HEK293 (cell line): ENCODE results near the gene OPN4.
A peak's percentile ranks its signal among the peaks of the same experiment; 100 is the strongest.

Experiments used
- BCL11B ChIP-seq: fragments of 450-650 bp; formaldehyde crosslinking; IDR thresholded peaks from 2 replicates; pipeline ENCODE4 v1.5.1; 2016; ENCODE audit warnings: low read depth, missing biosample characterization, missing genetic modification characterization
- BCL6B ChIP-seq: fragments of 450-650 bp; formaldehyde crosslinking; IDR thresholded peaks from 2 replicates; pipeline ENCODE4 v1.5.1; 2017; ENCODE audit warnings: missing biosample characterization, missing genetic modification characterization
- FEZF1 ChIP-seq: fragments of 450-650 bp; formaldehyde crosslinking; IDR thresholded peaks from 2 replicates; pipeline ENCODE4 v1.5.1; 2016; ENCODE audit warnings: missing biosample characterization, missing genetic modification characterization
- GLI2 ChIP-seq: fragments of 450-650 bp; formaldehyde crosslinking; IDR thresholded peaks from 2 replicates; pipeline ENCODE4; 2017; ENCODE audit warnings: missing biosample characterization, missing genetic modification characterization, low read depth, borderline replicate concordance
- HOXA7 ChIP-seq: sonication (generic); formaldehyde crosslinking; IDR thresholded peaks from 2 replicates; pipeline ENCODE4 v1.8.1; 2022; ENCODE audit warnings: missing genetic modification reagents, borderline replicate concordance
- MYNN ChIP-seq: fragments of 450-650 bp; formaldehyde crosslinking; IDR thresholded peaks from 2 replicates; pipeline ENCODE4 v1.5.1; 2016; ENCODE audit warnings: missing biosample characterization, missing genetic modification characterization, borderline replicate concordance
- PRDM10 ChIP-seq: fragments of 450-650 bp; formaldehyde crosslinking; IDR thresholded peaks from 2 replicates; pipeline ENCODE4 v1.5.1; 2016; ENCODE audit warnings: missing biosample characterization, missing genetic modification characterization
- TCF7L2 ChIP-seq: IDR thresholded peaks from 2 replicates; pipeline ENCODE4 v1.6.1; 2011; ENCODE audit warnings: low read depth, mild to moderate bottlenecking, inconsistent platforms, low read length, moderate library complexity, borderline replicate concordance
- TSHZ1 ChIP-seq: fragments of 450-650 bp; formaldehyde crosslinking; IDR thresholded peaks from 2 replicates; pipeline ENCODE4 v1.5.1; 2016; ENCODE audit warnings: missing biosample characterization, missing genetic modification characterization, borderline replicate concordance
- ZBTB49 ChIP-seq: fragments of 450-650 bp; formaldehyde crosslinking; IDR thresholded peaks from 2 replicates; pipeline ENCODE4 v1.5.1; 2016; ENCODE audit warnings: missing biosample characterization, missing genetic modification characterization, low read depth
- ZFP41 ChIP-seq: fragments of 450-650 bp; formaldehyde crosslinking; IDR thresholded peaks from 2 replicates; pipeline ENCODE4 v1.5.1; 2016; ENCODE audit warnings: missing biosample characterization, missing genetic modification characterization, borderline replicate concordance
- ZNF10 ChIP-seq: fragments of 450-650 bp; formaldehyde crosslinking; IDR thresholded peaks from 2 replicates; pipeline ENCODE4 v1.5.1; 2017; ENCODE audit warnings: missing biosample characterization, missing genetic modification characterization
- ZNF18 ChIP-seq: fragments of 450-650 bp; formaldehyde crosslinking; IDR thresholded peaks from 2 replicates; pipeline ENCODE4 v1.5.1; 2016; ENCODE audit warnings: missing biosample characterization, missing genetic modification characterization
- ZNF223 ChIP-seq: fragments of 450-650 bp; formaldehyde crosslinking; IDR thresholded peaks from 2 replicates; pipeline ENCODE4 v1.5.1; 2016; ENCODE audit warnings: missing biosample characterization, missing genetic modification characterization
- ZNF239 ChIP-seq: fragments of 450-650 bp; formaldehyde crosslinking; IDR thresholded peaks from 2 replicates; pipeline ENCODE4 v1.5.1; 2016; ENCODE audit warnings: missing biosample characterization, missing genetic modification characterization
- ZNF24 ChIP-seq: fragments of 450-650 bp; formaldehyde crosslinking; IDR thresholded peaks from 2 replicates; pipeline ENCODE4 v1.5.1; 2016; ENCODE audit warnings: missing biosample characterization, missing genetic modification characterization
- ZNF266 ChIP-seq: fragments of 450-650 bp; formaldehyde crosslinking; IDR thresholded peaks from 2 replicates; pipeline ENCODE4 v1.5.1; 2016; ENCODE audit warnings: missing biosample characterization, missing genetic modification characterization, low read depth
- ZNF354C ChIP-seq: fragments of 450-650 bp; formaldehyde crosslinking; IDR thresholded peaks from 2 replicates; pipeline ENCODE4 v1.5.1; 2016; ENCODE audit warnings: missing biosample characterization, missing genetic modification characterization, low read depth, borderline replicate concordance
- ZNF529 ChIP-seq: fragments of 450-650 bp; formaldehyde crosslinking; IDR thresholded peaks from 2 replicates; pipeline ENCODE4 v1.5.1; 2017; ENCODE audit warnings: missing genetic modification characterization, missing biosample characterization; ENCODE audit not compliant: insufficient replicate concordance
- ZNF548 ChIP-seq: fragments of 450-650 bp; formaldehyde crosslinking; IDR thresholded peaks from 2 replicates; pipeline ENCODE4 v1.5.1; 2016; ENCODE audit warnings: missing biosample characterization, missing genetic modification characterization
- ZNF626 ChIP-seq: fragments of 450-650 bp; sonication (Bioruptor Pico); formaldehyde crosslinking; IDR thresholded peaks from 2 replicates; pipeline ENCODE4 v1.5.1; 2018; ENCODE audit warnings: missing biosample characterization, missing genetic modification characterization, inconsistent platforms
- ZNF664 ChIP-seq: fragments of 450-650 bp; formaldehyde crosslinking; IDR thresholded peaks from 2 replicates; pipeline ENCODE4 v1.5.1; 2016; ENCODE audit warnings: missing biosample characterization, missing genetic modification characterization
- ZNF692 ChIP-seq: fragments of 450-650 bp; formaldehyde crosslinking; IDR thresholded peaks from 2 replicates; pipeline ENCODE4 v1.5.1; 2016; ENCODE audit warnings: missing biosample characterization, missing genetic modification characterization
- ZNF701 ChIP-seq: fragments of 450-650 bp; formaldehyde crosslinking; IDR thresholded peaks from 2 replicates; pipeline ENCODE4 v1.5.1; 2016; ENCODE audit warnings: missing biosample characterization, missing genetic modification characterization
- ZNF792 ChIP-seq: fragments of 450-650 bp; formaldehyde crosslinking; IDR thresholded peaks from 2 replicates; pipeline ENCODE4 v1.5.1; 2016; ENCODE audit warnings: missing biosample characterization, missing genetic modification characterization
- ZNF843 ChIP-seq: fragments of 450-650 bp; formaldehyde crosslinking; IDR thresholded peaks from 2 replicates; pipeline ENCODE4 v1.5.1; 2016; ENCODE audit warnings: missing biosample characterization, missing genetic modification characterization
- ZXDB ChIP-seq: fragments of 450-650 bp; formaldehyde crosslinking; IDR thresholded peaks from 2 replicates; pipeline ENCODE4 v1.5.1; 2016; ENCODE audit warnings: missing biosample characterization, missing genetic modification characterization

Gene OPN4

GRCh38 chr10:86710987-86711512, 56.7 kb downstream of the OPN4 start (continued):
- TF ChIP-seq ZBTB49 (tag by site-specific recombination) (no peak), ZNF692 (tag by site-specific recombination) (peak; percentile 94), ZNF843 (tag by site-specific recombination) (no peak), BCL6B (tag by site-specific recombination) (no peak), ZNF626 (tag by site-specific recombination) (no peak), ZNF354C (tag by site-specific recombination) (no peak), BCL11B (tag by site-specific recombination) (no peak), ZNF24 (tag by site-specific recombination) (no peak), ZNF664 (tag by site-specific recombination) (no peak), ZNF223 (tag by site-specific recombination) (no peak), HOXA7 (CRISPR knock-in tag) (no peak), ZNF548 (tag by site-specific recombination) (no peak), GLI2 (tag by site-specific recombination) (no peak), ZNF792 (tag by site-specific recombination) (no peak), MYNN (tag by site-specific recombination) (no peak), FEZF1 (tag by site-specific recombination) (no peak), ZNF701 (tag by site-specific recombination) (no peak), ZNF239 (tag by site-specific recombination) (no peak), TSHZ1 (tag by site-specific recombination) (no peak; the same call in 1 of the 2 replicates), PRDM10 (tag by site-specific recombination) (no peak), ZNF18 (no peak), TCF7L2 (no peak), ZFP41 (tag by site-specific recombination) (no peak), ZNF10 (tag by site-specific recombination) (peak; percentile 41; the same call in 1 of the 2 replicates), ZXDB (tag by site-specific recombination) (peak; percentile 66; the same call in 1 of the 2 replicates), ZNF529 (tag by site-specific recombination) (no peak), ZNF266 (tag by site-specific recombination) (no peak)
